Vagina (tissue), 2 donors: Measurements from ENCODE around the gene SOCS4. TPM values are rescaled to one million over a fixed set of nuclear protein-coding genes. Genes with fewer than 3 reads are reported as not detected.
A peak's percentile ranks its signal among the peaks of the same experiment; 100 is the strongest.

ENCODE experiments used
- DNase-seq, 2 donors: peaks; one replicate each; pipeline ENCODE4 v3.0.0-alpha.2; 2017; ENCODE audit errors: extremely low spot score in 2 of 2
- H3K27ac ChIP-seq: fragments of 200-600 bp; sonication (generic); one replicate; pipeline ENCODE4 v1.5.1; 2019
- H3K27me3 ChIP-seq: fragments of 200-600 bp; sonication (generic); one replicate; pipeline ENCODE4 v1.5.1; 2019
- H3K36me3 ChIP-seq, 2 donors: fragments of 200-600 bp; sonication (generic); one replicate each; pipeline ENCODE4 v1.5.1; 2017 to 2019
- H3K4me1 ChIP-seq: fragments of 200-600 bp; sonication (generic); one replicate; pipeline ENCODE4 v1.5.1; 2019
- H3K4me3 ChIP-seq, 2 donors: fragments of 200-600 bp; sonication (generic); 1 replicate in 1 of 2; 2 replicates in 1 of 2; pipeline ENCODE4 v1.5.1; 2016 to 2019
- H3K9me3 ChIP-seq: fragments of 200-600 bp; sonication (generic); one replicate; pipeline ENCODE4 v1.5.1; 2019
- POLR2A ChIP-seq, 2 donors: fragments of 450-650 bp; IDR thresholded peaks; one replicate each; pipeline ENCODE4 v1.6.1; 2017; ENCODE audit warnings: antibody characterized with exemption in 2 of 2, mild to moderate bottlenecking in 2 of 2, moderate library complexity in 2 of 2
- POLR2AphosphoS5 ChIP-seq, 2 donors: sonication (generic); formaldehyde crosslinking; IDR thresholded peaks; one replicate each; pipeline ENCODE4 v1.9.0; 2017; ENCODE audit warnings: antibody characterized with exemption in 2 of 2, mild to moderate bottlenecking in 2 of 2, low read depth in 1 of 2; ENCODE audit not compliant: insufficient read depth in 1 of 2
- intact Hi-C: fragments of 100-400 bp; cut with DNase I; formaldehyde crosslinking; loops from one replicate; pipeline ENCODE4 v1.15.1; 2023
- total RNA-seq: library from RNA; depleted of rRNA; stranded (reverse); fragments of >200 nt; gene quantifications from one replicate; pipeline ENCODE4 v1.2.3, GENCODE V29; 2016
- TF ChIP-seq, protein P1 (sequence below), 3 experiments: fragments of 450-650 bp in 2 of 3; fragments of 200-600 bp in 1 of 3; sonication (generic) in 1 of 3; IDR thresholded peaks; one replicate each; pipeline ENCODE4 v1.5.1; 2017 to 2019; ENCODE audit warnings: antibody characterized with exemption in 3 of 3, mild to moderate bottlenecking in 2 of 3, moderate library complexity in 2 of 3

SOCS4 gene
- total RNA-seq, 1 donor from 2014 or later, result 10.6 TPM

DNA sequence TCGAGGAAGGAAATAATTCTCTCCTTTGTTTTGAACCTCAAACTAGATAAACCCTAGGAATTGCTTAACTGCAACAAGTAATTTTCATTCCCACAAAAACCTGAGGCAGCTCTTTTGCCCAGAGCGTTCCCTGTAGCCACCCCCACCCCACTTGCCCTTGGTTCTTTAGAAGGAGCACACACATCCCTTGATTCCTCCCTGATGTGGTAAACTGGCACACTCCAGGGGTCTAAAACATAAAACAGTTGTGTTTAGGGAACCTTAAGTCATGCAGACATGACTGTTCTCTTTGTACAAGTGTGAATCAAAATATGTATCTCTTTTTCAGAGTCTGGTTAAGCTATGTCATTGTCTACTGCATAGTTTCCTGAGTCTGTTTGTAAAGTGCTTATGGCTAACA, 38.4 kb downstream of the SOCS4 start:
- Histone ChIP-seq H3K4me3 (no peak overlapping the region), H3K27me3 (no peaks in the 10 kb centered on the region), H3K36me3 (peaks cover 0 to 23% of the 10 kb centered on the region in 2 donors), H3K27ac (no peak overlapping the region), H3K9me3 (no peaks in the 10 kb centered on the region), H3K4me1 (peaks cover 16% of the 10 kb centered on the region)
- no peak for DNase-seq
- TF ChIP-seq POLR2AphosphoS5 (IDR thresholded peaks at IDR 0.05; ENCODE audit: insufficient read depth in 1 of 2, low read depth in 1 of 2) (no peak), POLR2A (IDR thresholded peaks at IDR 0.05) (no peak)
- TF ChIP-seq, protein P1, sequence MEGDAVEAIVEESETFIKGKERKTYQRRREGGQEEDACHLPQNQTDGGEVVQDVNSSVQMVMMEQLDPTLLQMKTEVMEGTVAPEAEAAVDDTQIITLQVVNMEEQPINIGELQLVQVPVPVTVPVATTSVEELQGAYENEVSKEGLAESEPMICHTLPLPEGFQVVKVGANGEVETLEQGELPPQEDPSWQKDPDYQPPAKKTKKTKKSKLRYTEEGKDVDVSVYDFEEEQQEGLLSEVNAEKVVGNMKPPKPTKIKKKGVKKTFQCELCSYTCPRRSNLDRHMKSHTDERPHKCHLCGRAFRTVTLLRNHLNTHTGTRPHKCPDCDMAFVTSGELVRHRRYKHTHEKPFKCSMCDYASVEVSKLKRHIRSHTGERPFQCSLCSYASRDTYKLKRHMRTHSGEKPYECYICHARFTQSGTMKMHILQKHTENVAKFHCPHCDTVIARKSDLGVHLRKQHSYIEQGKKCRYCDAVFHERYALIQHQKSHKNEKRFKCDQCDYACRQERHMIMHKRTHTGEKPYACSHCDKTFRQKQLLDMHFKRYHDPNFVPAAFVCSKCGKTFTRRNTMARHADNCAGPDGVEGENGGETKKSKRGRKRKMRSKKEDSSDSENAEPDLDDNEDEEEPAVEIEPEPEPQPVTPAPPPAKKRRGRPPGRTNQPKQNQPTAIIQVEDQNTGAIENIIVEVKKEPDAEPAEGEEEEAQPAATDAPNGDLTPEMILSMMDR (IDR thresholded peaks at IDR 0.05), result no peak
- intact Hi-C loops, result no loop called here

DNA sequence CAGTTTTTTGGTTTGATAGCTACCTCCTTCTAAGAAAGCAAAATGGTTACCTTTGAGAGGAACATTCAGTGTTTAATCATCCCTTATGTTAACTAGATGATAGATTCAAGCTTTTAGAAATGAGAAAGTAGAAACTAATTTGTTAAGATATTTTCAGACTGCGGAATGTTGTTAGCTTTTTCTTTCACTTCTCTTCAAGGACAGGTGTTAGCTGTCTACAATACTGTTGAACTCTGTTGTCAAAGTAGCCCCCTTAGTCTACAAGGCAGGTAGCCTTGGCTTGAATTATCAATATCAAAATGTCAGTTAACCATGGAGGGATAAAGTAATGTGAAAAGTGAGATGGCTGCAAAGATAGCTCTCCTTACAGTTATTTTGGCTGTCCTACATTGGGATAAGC, 39.2 kb downstream of the SOCS4 start:
- Histone ChIP-seq H3K27ac (no peak overlapping the region), H3K36me3 (peaks cover 0 to 23% of the 10 kb centered on the region in 2 donors), H3K9me3 (no peaks in the 10 kb centered on the region), H3K27me3 (no peaks in the 10 kb centered on the region), H3K4me3 (no peak overlapping the region), H3K4me1 (peaks cover 16% of the 10 kb centered on the region)
- DNase-seq, result no peak
- TF ChIP-seq POLR2AphosphoS5 (IDR thresholded peaks at IDR 0.05; ENCODE audit: insufficient read depth in 1 of 2, low read depth in 1 of 2), result no peak
- TF ChIP-seq, protein P1 (IDR thresholded peaks at IDR 0.05), result no peak
- no peak for TF ChIP-seq POLR2A (IDR thresholded peaks at IDR 0.05)
- intact Hi-C loops, result no loop called here

GRCh38 chr14:55070981-55071411, 44.0 kb downstream of the SOCS4 start:
- Histone ChIP-seq H3K27me3 (no peaks in the 10 kb centered on the region), H3K9me3 (no peaks in the 10 kb centered on the region), H3K4me1 (peaks cover 20% of the 10 kb centered on the region), H3K4me3 (no peak overlapping the region), H3K36me3 (no peaks in the 10 kb centered on the region), H3K27ac (no peak overlapping the region)
- intact Hi-C loops, result no loop called here
- TF ChIP-seq POLR2AphosphoS5 (IDR thresholded peaks at IDR 0.05; ENCODE audit: insufficient read depth in 1 of 2, low read depth in 1 of 2) (no peak), POLR2A (IDR thresholded peaks at IDR 0.05) (no peak)
- TF ChIP-seq, protein P1 (IDR thresholded peaks at IDR 0.05), result no peak
- no peak for DNase-seq

- Histone ChIP-seq H3K4me3 (no peak overlapping the region), H3K9me3 (no peaks in the 10 kb centered on the region), H3K27ac (peak overlapping the region; percentile 11), H3K36me3 (no peaks in the 10 kb centered on the region), H3K4me1 (peaks cover 20% of the 10 kb centered on the region), H3K27me3 (no peaks in the 10 kb centered on the region)
- intact Hi-C loops, result no loop called here
- no peak for DNase-seq
- TF ChIP-seq, protein P1 (IDR thresholded peaks at IDR 0.05), result no peak
- peak in 1 of 2 donors; percentile 61 for TF ChIP-seq POLR2AphosphoS5 (IDR thresholded peaks at IDR 0.05; ENCODE audit: insufficient read depth in 1 of 2, low read depth in 1 of 2)
These were observed 45.0 kb downstream of the SOCS4 start for GRCh38 chr14:55071870-55072640.

DNA sequence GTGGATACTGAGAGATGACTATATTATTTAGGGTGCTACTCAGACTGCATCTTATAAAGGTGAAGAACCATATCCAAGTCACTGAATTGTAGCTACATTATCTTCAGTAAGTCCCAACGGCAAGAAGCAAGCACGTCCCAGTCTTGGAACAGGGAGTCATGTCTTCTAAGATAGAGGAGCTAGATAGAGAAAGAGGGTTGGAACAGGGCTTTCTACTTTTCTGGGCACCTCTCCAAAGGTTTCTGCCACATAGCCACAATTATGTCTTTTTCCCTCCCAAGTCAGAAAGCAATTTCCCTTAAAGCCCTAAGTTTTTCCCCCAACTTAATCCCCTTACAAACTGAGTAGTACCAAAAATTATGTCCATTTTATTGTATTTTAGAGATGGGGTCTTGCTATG, 46.8 kb downstream of the SOCS4 start:
- no peak for TF ChIP-seq POLR2AphosphoS5 (IDR thresholded peaks at IDR 0.05; ENCODE audit: insufficient read depth in 1 of 2, low read depth in 1 of 2)
- no peaks in the 10 kb centered on the region for H3K9me3 ChIP-seq
- no peaks in the 10 kb centered on the region for H3K36me3 ChIP-seq
- no peak for DNase-seq
- no peak overlapping the region for H3K27ac ChIP-seq
- intact Hi-C loops, result no loop called here
- H3K4me3 ChIP-seq, result no peak overlapping the region
- H3K27me3 ChIP-seq, result no peaks in the 10 kb centered on the region
- peaks cover 20% of the 10 kb centered on the region for H3K4me1 ChIP-seq
